Panc1 (cell line): ENCODE data around the gene ZBTB11. TPM values are rescaled to one million over a fixed set of nuclear protein-coding genes. Genes with fewer than 3 reads are reported as not detected.
"Not testable (repeated sequence)": the region's sequence is repeated elsewhere in the genome, so short reads cannot be mapped to it uniquely, and the experiment has no call there.

Experiments
- ATAC-seq: fragments of 200-7000 bp; cut with Tn5 transposase; 2 replicates; pipeline ENCODE4 v1.9.1; 2020; ENCODE audit warnings: mild to moderate bottlenecking, moderate library complexity
- BruUV-seq: library from RNA; stranded (reverse); fragments of 400-500 nt; replicated peaks from 2 replicates; lab custom pipeline; 2021; lab: Mats Ljungman, UMichigan
- CTCF ChIA-PET: fragments of 300-600 bp; sonication (Branson Sonifier 250); formaldehyde crosslinking; loops from one replicate; lab custom pipeline; 2022; ENCODE audit warnings: antibody characterized with exemption; lab: Charles Lee
- POLR2A ChIA-PET: fragments of 300-600 bp; sonication (Branson Sonifier 250); formaldehyde crosslinking; loops from one replicate; lab custom pipeline; 2022; ENCODE audit warnings: antibody characterized with exemption; lab: Charles Lee
- DNase-seq: peaks from one replicate; pipeline ENCODE4 v3.0.0-alpha.2; 2010; ENCODE audit warnings: low read depth, low spot score
- H3K27ac ChIP-seq: 2 replicates; pipeline ENCODE4 v1.5.1; 2011; ENCODE audit warnings: mild to moderate bottlenecking, low read length, inconsistent platforms
- H3K27me3 ChIP-seq: fragments of 200-500 bp; sonication (Bioruptor generic); 2 replicates; pipeline ENCODE4 v1.6.0; 2014; ENCODE audit warnings: low read length, inconsistent platforms; ENCODE audit not compliant: control insufficient read depth, insufficient read depth
- H3K36me3 ChIP-seq: fragments of 200-500 bp; sonication (Bioruptor generic); 2 replicates; pipeline ENCODE4 v1.5.1; 2014; ENCODE audit warnings: inconsistent platforms, mild to moderate bottlenecking, low read length, moderate library complexity; ENCODE audit not compliant: control insufficient read depth, insufficient read depth
- H3K4me1 ChIP-seq: 2 replicates; pipeline ENCODE4 v1.5.1; 2011; ENCODE audit warnings: inconsistent platforms, mild to moderate bottlenecking, low read length, moderate library complexity; ENCODE audit not compliant: control insufficient read depth, insufficient read depth
- H3K4me3 ChIP-seq, 2 experiments: 2 replicates each; pipeline ENCODE4 v1.5.1; 2011 to 2012; ENCODE audit warnings: low read depth in 2 of 2, low read length in 2 of 2, mild to moderate bottlenecking in 2 of 2, inconsistent platforms in 1 of 2, moderate library complexity in 1 of 2
- H3K9me3 ChIP-seq: fragments of 200-500 bp; sonication (Bioruptor generic); 2 replicates; pipeline ENCODE4 v1.5.1; 2014; ENCODE audit warnings: low read depth, mild to moderate bottlenecking, inconsistent platforms, low read length, moderate library complexity; ENCODE audit not compliant: control insufficient read depth, insufficient read depth
- CTCF ChIP-seq: fragments of 450-650 bp; IDR thresholded peaks from 2 replicates; pipeline ENCODE4 v1.5.1; 2017; ENCODE audit warnings: mild to moderate bottlenecking
- POLR2AphosphoS5 ChIP-seq: IDR thresholded peaks from 2 replicates; pipeline ENCODE4 v1.6.1; 2012; ENCODE audit warnings: mild to moderate bottlenecking, low read depth, low read length, moderate library complexity
- REST ChIP-seq, 2 experiments: IDR thresholded peaks; 2 replicates each; pipeline ENCODE4 v1.6.1; 2011 to 2012; ENCODE audit warnings: low read depth in 2 of 2, control low read depth in 1 of 2, low read length in 1 of 2, mild to moderate bottlenecking in 1 of 2, moderate library complexity in 1 of 2; ENCODE audit not compliant: insufficient read depth in 1 of 2
- SIN3A ChIP-seq: IDR thresholded peaks from 2 replicates; pipeline ENCODE4 v1.6.1; 2012; ENCODE audit warnings: low read depth, mild to moderate bottlenecking, low read length, moderate library complexity, borderline replicate concordance; ENCODE audit not compliant: insufficient read depth
- TCF7L2 ChIP-seq: IDR thresholded peaks from 2 replicates; pipeline ENCODE4 v1.6.1; 2011; ENCODE audit warnings: mild to moderate bottlenecking, low read depth, low read length, inconsistent platforms
- in situ Hi-C: cut with HindIII; loops from 2 replicates; pipeline ENCODE4 v1.10.0; 2016; ENCODE audit warnings: low sequenced_read_pairs, low pct_unique_long_range_greater_than_20kb
- intact Hi-C: fragments of 100-400 bp; cut with micrococcal nuclease; formaldehyde crosslinking; loops from one replicate; pipeline ENCODE4 v1.10.0; 2022; ENCODE audit not compliant: unreplicated experiment
- total RNA-seq: library from RNA; stranded (reverse); gene quantifications from one replicate; pipeline ENCODE4 v1.2.1, GENCODE V29; 2021; ENCODE audit not compliant: unreplicated experiment

The ZBTB11 gene
- total RNA-seq, 1 experiment from 2014 or later, result 20.1 TPM

- Histone ChIP-seq H3K27me3 (no peaks in the 10 kb centered on the region), H3K36me3 (no peaks in the 10 kb centered on the region), H3K4me3 (no peak overlapping the region), H3K9me3 (no peaks in the 10 kb centered on the region), H3K27ac (no peak overlapping the region), H3K4me1 (0 out of 2 replicates have a peak, but pooled peaks cover 2% of the 10 kb centered on the region)
- ATAC-seq (no peak), DNase-seq (no peak)
- TF ChIP-seq REST (IDR thresholded peaks at IDR 0.05; ENCODE audit: insufficient read depth in 1 of 2, low read depth in 2 of 2, low read length in 1 of 2) (no peak), TCF7L2 (no peak)
- POLR2A ChIA-PET, result no interaction called here
- in situ Hi-C loops, result no loop called here
- BruUV-seq, result no TSS peak
- intact Hi-C loops, result no loop called here
- CTCF ChIA-PET, result no interaction called here
These were observed 44.3 kb downstream of the ZBTB11 start for GRCh38 chr3:101632586-101632985.

GRCh38 chr3:101631959-101632358 is 45.0 kb downstream of the ZBTB11 start:
- ATAC-seq, H3K4me1 ChIP-seq, in situ Hi-C loops, H3K4me3 ChIP-seq, DNase-seq, intact Hi-C loops, H3K27me3 ChIP-seq, BruUV-seq, H3K27ac ChIP-seq, H3K9me3 ChIP-seq, H3K36me3 ChIP-seq: not testable (repeated sequence)
- CTCF ChIA-PET, result interaction anchor here (0.6 kb wide), 1 partner anchor 1169 kb away, joined by 4 read pairs; no protein-coding TSS in a partner anchor
- POLR2A ChIA-PET, result interaction anchor here (0.6 kb wide), 1 partner anchor 17 kb away, joined by 3 read pairs; no protein-coding TSS in a partner anchor

- H3K36me3 ChIP-seq, result no peaks in the 10 kb centered on the region
- H3K9me3 ChIP-seq, result no peaks in the 10 kb centered on the region
- no TSS peak for BruUV-seq
- intact Hi-C loops, result no loop called here
- TF ChIP-seq CTCF, result no peak
- TF ChIP-seq SIN3A, result no peak
- no peak for TF ChIP-seq TCF7L2
- no peak for TF ChIP-seq REST (IDR thresholded peaks at IDR 0.05; ENCODE audit: insufficient read depth in 1 of 2, low read depth in 2 of 2, low read length in 1 of 2)
- TF ChIP-seq POLR2AphosphoS5, result no peak
- DNase-seq (no peak), ATAC-seq (no peak)
- ChIA-PET POLR2A (no interaction called here), CTCF (interaction anchor here (0.6 kb wide), 1 partner anchor 1168 kb away, joined by 4 read pairs; no protein-coding TSS in a partner anchor)
- in situ Hi-C loops, result no loop called here
- no peak overlapping the region for H3K27ac ChIP-seq
- no peak overlapping the region for H3K4me3 ChIP-seq
- no peaks in the 10 kb centered on the region for H3K27me3 ChIP-seq
- 0 out of 2 replicates have a peak, but pooled peaks cover 2% of the 10 kb centered on the region for H3K4me1 ChIP-seq
These were observed 45.7 kb downstream of the ZBTB11 start for GRCh38 chr3:101631098-101631796.
